ENCODE data around the gene KRT13.
"Not testable (repeated sequence)": the region's sequence is repeated elsewhere in the genome, so short reads cannot be mapped to it uniquely, and the experiment has no call there.

KRT13 gene

DNA sequence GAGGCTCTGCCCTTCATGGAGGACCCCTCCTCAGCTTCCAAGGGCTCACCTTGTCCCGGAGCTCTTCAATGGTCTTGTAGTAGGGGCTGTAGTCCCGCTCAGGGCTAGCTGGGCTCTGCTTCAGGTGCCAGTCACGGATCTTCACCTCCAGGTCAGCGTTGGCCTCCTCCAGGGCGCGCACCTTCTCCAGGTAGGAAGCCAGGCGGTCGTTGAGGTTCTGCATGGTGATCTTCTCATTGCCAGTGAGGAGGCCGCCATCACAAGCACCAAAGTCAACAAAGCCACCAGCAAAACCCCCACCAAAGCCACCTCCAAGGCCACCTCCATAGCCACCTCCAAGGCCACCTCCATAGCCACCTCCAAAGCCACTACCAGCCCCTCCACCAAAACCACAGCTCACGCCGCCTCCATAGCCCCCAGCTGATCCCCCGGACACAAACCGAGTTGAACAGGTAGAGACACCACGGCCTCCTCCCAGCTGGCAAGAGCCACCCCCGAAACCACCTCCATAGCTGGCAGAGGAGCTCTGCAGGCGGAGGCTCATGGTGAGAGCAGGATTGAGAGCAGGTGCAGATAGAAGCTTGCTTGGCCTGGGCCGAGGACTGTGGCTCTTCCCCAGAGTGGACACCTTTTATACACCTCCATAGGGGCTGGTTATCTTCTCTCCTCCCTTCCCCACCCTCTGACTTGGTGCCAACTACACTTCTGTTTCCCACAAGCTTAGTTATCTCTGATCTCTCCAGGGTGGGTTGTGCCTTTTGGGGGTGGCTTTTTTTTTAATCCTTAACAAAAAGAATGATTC is at the start of gene KRT13:
Gene KRT13 (minus strand): TSS at position 606 of the 802 bp plus-strand sequence. CDS start 62 bp downstream, at position 544.
- no peak for DNase-seq (ENCODE audit: low read depth in 2 of 2)

DNA sequence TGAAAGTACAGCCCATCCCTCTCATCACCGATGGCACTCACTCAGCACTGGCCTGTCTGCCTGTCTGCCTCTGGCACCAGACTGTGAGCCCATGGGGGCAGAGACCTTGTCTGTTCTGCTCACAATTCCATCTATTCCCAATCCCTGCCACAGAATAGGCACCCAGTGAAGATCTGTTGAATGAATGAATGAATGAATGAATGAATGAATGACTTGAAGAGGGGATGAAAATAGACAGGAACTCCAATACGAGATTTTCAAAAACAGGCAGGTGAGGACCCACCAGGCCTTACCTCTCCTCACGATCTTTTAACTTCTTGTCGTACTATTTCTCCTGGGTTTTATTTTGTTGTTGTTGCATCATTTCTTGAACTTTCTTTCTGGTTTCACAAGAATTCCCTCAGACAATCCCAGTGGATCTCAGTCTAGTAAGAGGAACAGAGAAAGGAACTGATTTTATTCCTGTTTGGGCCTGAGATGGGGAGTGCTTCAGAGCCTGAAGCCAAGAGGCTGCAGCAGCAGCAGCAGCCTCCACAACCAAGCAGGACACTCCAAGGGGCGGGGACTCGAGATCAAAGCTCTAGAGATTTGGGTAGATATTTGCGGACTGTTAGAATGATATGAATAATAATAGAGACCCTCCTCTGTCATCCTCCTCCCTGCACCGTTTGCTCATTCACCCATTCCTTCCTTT is 48.7 kb upstream of the KRT13 start:
- no peak for DNase-seq (ENCODE audit: low read depth in 2 of 2)

DNA sequence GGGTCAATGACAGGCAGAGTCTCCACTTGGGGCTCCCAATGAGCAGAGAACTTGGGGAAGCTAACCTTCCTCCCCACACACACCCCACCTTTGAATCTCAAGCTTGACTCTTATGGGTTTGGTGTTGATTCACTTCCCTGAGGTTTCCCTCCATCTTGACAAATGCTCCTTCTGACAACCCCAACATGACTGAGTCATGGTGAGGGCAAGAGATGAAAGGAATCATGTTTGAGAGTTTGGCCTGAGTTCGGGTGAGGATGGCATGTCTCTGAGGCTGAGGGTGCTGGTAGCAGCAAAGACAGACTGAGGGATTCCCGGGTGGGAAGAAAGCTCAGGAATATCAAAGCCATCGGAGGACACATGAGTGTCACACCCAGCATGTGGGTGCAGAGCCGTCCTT is 47.8 kb upstream of the KRT13 start:
- no peak for DNase-seq (ENCODE audit: low read depth in 2 of 2)

DNA sequence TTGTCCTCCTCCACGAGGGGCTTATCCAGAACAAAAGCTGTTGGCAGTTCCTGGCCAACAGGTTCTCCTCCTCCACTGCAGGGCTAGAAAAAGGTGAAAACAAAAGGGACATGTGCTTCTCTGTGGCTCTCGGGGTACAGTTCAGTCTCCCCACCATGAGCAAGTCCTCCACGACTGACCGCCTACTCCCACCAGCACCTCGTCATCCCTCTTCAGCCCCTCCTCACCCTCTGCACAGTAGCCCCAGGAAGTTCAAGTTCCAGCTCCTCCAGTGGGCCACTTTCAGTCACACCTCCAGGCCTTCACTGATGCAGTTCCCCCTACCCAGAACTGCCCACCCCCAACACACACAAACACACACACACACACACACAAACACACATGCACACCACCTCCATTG is 47.0 kb upstream of the KRT13 start:
- no peak for DNase-seq (ENCODE audit: low read depth in 2 of 2)

DNA sequence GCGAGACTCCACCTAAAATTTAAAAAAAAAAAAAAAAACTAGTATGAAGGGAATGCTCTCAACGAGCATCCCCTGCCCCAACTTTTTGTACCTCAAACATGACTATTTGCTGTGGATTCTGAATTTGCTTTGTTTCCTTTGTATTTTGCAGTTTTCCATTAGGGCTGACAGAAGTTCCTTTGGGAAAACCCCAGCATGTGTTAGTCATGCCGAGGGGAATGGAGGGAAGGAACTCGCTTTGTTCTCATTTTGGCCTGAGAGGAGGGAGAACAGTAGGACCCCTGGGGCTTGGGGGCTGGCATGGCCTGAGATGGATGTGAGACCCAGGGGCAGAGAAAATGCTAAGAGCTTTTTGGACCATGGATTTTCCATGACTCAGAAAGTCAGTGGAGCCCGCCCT is 46.0 kb upstream of the KRT13 start:
- DNase-seq (ENCODE audit: low read depth in 2 of 2): no peak

DNA sequence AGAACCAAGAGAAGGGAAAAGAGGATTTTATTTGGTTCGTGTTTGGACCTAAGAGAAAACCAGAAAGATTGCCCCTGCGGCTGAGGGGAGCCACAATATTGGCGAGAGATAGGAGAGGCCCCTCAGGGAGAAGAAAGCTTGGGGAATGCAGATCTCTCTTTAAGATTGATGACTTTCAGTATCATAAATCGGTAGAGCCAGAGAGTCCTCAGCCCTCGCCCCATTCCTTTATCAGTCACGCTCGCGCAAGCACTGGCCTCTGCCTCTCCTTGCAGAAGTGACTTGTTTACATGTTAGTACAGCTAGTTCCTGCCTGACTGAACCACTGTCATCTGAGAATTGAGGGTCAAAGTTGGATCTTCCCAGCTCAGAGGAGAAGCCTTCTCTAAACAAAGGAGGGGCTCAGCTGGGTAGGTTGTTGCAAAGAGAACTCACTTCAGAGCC is 44.2 kb upstream of the KRT13 start:
- no peak for DNase-seq (ENCODE audit: low read depth in 2 of 2)

DNA sequence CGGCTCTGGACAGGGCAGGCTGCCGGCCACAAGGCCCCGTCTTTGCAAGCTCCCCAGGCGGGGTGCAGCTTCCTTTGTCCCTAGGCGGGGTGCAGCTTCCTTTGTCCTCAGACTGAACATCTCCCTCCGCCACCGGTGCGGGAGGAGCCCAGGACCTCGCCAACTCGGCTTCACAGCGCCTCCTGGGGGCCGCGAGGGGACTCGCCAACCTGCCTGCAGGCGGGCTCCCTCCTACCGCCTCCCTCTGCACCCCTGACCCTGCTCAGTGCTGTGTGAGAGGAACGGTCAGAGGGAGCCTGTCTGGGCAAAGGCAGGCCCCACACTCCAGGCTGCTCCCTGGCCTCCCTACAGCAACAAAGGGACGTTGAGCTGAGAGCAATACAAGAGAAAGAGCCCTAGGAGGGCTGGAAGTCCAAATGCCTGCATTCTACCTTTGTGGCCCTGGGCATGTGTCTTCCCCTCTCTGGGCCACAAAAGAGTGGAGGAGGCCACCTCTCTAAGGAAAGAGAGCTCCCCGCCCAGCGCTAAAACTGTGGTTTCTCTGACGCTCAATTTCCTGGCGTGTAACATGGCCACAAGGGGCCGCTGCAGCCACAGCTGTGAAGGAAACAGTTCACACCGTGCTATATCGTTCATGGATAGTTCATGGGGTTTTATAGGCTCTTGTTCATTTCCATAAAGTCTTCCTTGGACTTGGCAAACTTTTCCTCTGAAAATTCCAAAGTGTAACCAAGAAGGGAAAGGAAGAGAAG is 43.6 kb upstream of the KRT13 start:
- DNase-seq (ENCODE audit: low read depth in 2 of 2): peak; percentile 64 to 80

DNA sequence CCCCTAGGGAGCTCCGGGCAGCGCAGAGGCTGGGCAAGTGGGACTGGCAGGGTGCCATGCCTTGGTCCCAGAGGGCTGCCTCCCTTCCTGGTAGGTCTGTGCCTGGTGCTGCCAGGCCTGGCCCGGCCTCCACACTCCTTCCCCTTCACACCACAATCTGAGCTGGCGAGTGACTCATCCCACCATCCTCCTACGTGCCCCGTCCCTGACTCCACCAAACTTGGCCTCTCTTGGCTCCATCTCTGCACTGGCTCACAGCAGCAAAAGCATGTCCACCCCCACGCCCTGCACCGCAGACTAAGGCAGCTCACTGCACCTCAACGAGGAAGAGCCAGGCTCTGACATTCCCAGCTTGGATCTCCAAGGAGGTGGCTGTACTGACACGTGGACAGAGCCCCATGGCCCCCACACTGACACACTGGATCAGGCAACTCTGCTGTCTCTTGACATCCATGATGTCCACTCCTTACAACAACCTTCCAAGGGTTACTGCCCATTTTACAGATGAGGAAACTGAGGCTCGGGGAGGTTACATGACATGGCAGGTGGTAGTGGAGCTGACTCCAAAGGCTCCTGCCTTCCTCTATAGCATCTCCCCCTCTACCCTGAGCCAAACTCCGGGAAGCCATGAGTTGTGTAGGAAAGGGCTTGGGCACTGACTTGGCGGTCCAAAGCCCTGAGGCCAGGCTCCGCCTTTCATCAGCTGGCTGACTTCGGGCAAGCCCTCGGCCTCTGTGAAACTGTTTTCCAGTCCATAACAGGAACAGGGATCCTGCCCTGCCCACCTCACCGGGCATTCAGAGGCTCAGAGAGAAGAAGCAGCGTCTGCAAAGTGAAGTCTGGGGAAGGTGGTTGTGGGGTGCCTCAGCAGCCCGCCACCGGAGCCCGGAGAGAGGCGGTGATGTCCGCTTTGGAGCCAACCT is 42.8 kb upstream of the KRT13 start:
- peak; percentile 57 to 71 for DNase-seq (ENCODE audit: low read depth in 2 of 2)

DNA sequence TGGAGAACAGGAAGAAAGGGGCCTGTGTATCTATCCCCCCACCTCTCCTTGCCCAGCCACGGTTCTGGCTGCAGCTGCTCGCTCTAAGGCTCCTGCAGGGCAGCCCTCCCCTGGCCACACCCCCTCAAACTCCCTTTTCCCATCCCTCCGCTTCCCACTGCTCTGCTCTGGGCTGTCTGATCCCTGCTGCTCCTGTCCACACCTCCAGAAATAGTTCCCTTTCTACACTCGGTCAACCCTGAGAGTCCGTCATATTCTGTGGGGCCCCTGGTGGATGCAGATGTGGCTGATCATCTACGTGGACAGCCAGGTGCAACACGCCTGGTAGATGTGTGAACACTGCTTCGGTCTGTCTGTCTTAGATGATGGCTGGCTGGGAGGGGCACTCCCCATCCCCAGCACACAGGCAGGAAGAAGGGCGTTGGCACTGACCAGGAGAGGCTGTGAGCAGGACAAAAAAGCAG is 42.0 kb upstream of the KRT13 start:
- DNase-seq (ENCODE audit: low read depth in 2 of 2): no peak

DNA sequence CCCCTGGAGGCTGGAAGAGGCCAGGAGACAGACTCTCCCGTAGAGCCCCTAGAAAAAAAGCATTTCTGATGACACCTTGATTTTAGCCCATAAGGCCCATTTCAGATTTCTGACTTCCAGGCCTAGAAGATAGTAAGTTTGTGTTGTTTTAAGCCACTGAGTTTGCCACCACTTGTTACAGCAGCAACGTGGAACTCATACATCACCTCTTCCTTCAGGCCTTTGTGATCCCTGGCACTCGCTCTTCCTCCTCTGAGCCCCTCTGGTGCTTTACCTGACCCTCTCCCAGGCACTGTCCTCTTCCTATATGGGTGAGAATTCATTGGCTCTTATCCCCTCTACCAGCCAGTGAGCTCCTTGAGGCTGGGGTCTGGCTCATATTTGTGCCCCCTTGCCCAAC is 41.4 kb upstream of the KRT13 start:
- DNase-seq (ENCODE audit: low read depth in 2 of 2): no peak

DNA sequence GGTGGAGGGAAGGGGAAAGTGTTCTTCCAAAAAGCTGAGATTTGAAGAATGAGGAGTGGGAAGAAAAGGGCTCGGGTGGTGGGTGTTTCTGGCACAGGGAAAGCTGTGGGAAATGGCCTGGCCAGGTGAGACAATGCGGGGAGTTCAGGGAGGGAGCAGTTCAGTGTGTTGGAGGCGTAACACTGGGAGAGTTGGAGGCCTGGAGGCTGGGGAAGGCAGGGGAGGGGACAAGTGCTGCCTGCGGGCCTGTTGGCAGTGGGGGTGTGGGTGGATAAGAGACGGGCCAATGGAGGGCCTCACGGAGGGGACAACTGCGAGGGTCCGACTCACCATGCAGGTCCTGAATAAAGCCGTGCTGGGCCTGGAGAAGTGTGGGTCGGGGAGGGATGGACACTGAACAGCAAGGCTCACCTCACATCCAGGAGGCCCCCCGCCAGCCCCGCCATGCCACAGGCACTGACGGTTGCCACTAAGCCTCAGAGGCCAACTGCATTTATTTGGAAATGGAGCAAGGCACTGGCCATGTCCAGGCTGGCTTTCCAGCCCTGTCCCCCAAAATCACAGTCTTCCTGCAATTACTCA is 40.5 kb upstream of the KRT13 start:
- no peak for DNase-seq (ENCODE audit: low read depth in 2 of 2)

DNA sequence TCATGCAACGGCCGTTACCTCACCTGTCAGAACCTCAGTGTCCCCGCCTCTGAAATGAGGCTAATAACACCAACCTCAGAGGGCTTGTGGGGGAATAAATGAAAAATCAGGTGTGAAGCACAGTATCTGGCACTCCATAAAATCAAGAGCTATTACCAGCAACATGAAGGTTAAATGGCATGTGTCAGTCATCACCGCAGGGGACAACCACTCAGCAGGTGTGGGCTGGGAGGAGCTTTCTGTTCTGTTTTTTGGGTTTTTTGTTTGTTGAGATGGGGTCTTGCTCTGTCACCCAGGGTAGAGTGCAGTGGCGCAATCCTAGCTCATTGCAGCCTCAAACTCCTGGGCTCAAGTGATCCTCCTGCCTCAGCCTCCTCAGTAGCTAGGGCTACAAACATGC is 39.5 kb upstream of the KRT13 start:
- no peak for DNase-seq (ENCODE audit: low read depth in 2 of 2)

DNA sequence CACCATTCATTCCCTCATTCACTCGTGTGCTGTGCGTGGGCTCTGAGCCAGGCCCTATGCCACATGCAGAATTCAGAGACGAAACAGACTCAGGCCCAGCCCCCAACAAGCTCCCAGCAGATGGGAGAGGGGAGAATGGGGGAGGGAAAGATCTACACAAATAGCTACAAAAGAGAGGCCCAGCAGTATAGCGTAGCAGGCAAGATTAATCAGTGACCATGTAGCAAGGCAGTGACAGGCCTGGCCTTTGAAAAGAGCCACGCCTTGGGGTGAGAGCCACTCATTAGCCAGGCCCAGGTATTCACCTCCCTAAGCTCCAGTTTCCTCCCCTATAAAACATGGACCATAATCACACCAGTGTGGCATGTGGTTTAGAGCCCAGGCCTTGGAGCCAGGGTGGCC is 39.1 kb upstream of the KRT13 start:
- DNase-seq (ENCODE audit: low read depth in 2 of 2): no peak

DNA sequence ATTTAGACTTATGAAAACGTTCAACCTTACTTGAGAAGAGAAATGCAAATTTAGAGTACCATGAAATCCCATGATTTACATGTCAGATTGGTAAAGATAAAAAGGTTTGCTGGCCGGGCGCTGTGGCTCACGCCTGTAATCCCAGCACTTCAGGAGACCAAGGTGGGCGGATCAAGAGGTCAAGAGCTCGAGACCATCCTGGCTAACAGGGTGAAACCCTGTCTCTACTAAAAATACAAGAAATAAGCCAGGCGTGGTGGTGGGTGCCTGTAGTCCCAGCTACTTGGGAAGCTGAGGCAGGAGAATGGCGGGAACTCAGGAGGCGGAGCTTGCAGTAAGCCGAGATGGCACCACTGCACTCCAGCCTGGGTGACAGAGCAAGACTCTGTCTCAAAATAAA is 37.4 kb upstream of the KRT13 start:
- not testable (repeated sequence) for DNase-seq (ENCODE audit: low read depth in 2 of 2)

DNA sequence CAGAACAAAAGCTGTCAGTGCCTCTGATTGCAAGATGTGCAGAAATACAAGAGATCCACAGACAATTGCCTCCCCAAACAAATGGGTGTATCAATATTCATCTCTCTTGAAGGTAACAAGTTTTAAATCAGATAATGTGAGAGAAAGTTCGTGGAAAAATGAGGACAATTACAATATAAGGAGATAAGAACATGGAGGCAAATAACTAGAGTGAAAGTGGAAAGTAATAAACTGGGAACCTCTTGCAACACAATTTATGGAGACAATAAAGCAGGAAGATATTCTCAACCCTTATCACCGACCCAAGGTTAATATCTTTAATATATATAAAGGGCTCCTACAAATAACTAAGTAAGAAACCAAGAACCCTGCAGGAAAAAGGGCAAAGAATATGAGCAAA is 36.9 kb upstream of the KRT13 start:
- DNase-seq (ENCODE audit: low read depth in 2 of 2): no peak

DNA sequence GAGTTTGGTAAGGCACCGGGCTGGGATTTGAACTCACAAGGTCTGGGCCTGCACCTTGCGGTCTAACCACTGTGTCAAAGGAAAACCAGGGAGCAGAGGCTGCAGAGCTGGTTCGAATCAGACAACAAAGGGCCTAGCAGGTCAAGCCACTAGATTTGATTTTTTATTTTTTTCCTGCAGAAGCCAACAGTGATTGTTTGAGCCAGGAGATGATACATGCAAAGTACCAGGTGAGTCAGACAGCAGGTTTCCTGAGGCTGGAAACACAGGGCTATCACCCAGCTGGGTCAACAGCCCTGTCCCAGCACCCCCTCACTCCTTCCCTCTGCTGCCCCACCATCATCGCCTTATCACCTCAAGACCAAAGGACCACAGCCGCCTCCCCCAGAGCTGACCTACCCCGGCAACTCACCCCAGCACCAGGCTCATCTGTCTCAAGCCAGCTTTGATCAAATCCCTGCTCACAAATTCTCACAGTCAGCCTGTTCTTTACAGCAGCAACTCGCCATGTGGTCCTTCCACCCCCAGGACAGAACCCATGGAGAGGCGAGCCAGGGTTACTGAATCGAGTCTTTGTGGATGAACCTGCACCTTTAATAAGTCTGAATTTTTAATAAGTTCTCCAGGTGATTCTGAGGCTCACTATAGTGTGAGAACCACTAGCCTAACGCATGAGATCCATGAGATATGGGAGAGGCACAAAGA is 35.7 kb upstream of the KRT13 start:
- no peak for DNase-seq (ENCODE audit: low read depth in 2 of 2)

DNA sequence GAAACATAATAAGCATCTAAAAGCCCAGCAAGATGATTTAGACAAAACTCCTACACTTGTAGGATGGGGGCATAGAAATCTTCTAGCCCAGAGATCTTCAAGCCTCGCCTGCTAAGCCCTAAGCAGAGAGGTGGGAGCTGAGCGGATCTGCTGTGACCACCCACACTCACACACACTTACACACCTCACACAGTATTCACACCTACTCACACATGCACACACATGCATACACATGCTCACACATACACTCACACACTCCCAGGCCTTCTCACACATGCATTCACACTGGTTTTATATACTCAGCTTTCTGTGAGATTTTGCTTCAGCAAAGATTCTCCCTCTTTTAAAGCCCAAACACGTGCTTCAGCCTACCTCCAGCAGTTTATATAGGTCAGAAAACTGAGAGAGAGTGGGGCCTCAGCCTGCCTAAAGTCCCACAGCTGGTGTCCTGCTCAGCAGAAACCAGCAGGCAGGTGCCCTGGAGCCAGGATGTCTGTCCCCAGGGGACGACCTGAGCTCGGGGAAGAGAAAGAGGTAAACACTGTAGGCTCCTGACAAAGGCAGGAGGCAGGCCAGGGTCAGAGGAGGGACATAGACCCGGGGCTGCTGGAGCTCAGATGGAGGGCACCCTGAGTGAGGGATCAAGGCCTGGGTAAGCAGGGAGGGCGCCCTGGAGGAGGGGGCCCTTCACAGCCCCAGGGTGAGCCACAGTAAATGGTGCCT is 34.7 kb upstream of the KRT13 start:
- no peak for DNase-seq (ENCODE audit: low read depth in 2 of 2)

DNA sequence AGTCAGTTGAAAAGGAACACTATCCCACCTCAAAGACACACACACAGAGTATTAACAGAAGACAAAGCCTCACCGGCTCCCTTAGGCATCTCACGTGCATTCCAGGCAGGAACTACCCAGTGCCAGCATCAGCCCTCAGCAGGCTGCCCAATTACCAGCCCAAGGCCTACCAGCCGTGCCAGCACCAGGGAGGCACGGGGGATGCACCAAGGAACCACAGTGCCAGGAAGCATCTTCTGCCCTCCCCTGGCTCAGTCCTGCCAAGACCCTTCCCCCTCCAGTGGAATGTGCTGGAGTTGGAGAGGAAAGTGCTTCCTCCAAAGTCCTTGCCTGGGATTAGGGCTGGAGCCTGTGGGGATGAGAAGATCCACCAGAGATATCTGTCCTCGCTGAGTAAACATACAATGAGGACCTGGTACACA is 33.7 kb upstream of the KRT13 start:
- no peak for DNase-seq (ENCODE audit: low read depth in 2 of 2)

DNA sequence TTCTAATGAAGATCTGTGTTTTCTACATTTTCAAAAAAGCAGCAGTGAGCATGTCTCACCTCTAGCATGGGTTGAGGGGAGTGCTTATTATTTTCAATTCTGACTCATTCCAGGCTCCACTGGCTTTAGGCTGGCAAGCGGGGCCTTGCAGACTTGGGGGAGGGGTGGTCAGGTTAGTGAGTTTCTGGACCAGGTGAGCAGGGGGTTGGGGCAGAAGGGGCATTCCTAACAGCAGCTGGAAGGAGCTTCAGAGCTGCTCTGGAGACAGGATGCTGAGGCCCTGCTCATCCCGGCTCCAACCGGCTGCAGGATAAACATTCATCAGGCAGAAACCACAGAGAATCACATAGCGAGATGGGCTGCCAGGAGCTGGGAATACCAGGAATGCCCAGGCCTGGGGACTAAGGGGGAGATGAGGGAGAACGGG is 33.2 kb upstream of the KRT13 start:
- no peak for DNase-seq (ENCODE audit: low read depth in 2 of 2)

DNA sequence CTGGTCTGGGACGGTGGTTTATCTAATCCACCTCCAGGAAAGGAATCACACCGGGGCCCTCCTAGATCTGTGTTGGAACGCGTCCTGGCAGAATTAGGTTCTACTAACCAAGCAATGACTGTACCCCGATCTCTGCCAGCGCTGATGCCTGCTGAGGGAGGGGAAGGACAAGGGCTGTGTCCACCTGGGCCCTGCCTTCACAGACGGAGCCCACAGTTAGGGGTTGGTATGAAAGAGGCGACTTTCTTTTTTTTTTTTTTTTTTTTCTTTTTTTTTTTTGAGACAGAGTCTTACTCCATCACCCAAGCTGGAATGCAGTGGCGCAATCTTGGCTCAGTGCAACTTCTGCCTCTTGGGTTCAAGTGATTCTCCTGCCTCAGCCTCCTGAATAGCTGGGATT is 32.6 kb upstream of the KRT13 start:
- DNase-seq (ENCODE audit: low read depth in 2 of 2): no peak
